AG04450 (cell line): ENCODE measurements around the gene MLLT6. TPM values are rescaled to one million over a fixed set of nuclear protein-coding genes. Genes with fewer than 3 reads are reported as not detected.

ENCODE experiments used
- CTCF ChIA-PET: fragments of 300-600, 350-600 bp; formaldehyde crosslinking; extraction: SDS; loops from one replicate; lab custom pipeline; 2022; ENCODE audit warnings: antibody characterized with exemption, inconsistent platforms; lab: Charles Lee
- POLR2A ChIA-PET: fragments of 350-600 bp; formaldehyde crosslinking; extraction: SDS; loops from one replicate; lab custom pipeline; 2021; ENCODE audit warnings: antibody characterized with exemption, inconsistent platforms; lab: Yijun Ruan, JAX
- DNase-seq: peaks from one replicate; pipeline ENCODE4 v3.0.0-alpha.2; 2011; ENCODE audit warnings: low read depth, low spot score
- H3K27ac ChIP-seq: one replicate; pipeline ENCODE4 v1.5.1; 2012; ENCODE audit warnings: low read depth, low read length, control low read depth
- H3K27me3 ChIP-seq: one replicate; pipeline ENCODE4 v1.6.0; 2012; ENCODE audit warnings: low read length; ENCODE audit not compliant: control insufficient read depth, insufficient read depth
- H3K4me3 ChIP-seq: 2 replicates; pipeline ENCODE4 v1.5.1; 2011; ENCODE audit warnings: mild to moderate bottlenecking, low read depth, low read length, control low read depth
- H3K9me3 ChIP-seq: 2 replicates; pipeline ENCODE4 v1.5.1; 2012; ENCODE audit warnings: low read length; ENCODE audit not compliant: control insufficient read depth, insufficient read depth
- polyA plus RNA-seq: library from polyadenylated mRNA; depleted of rRNA; stranded (reverse); fragments of >200 nt; gene quantifications from 2 replicates; pipeline ENCODE4 v1.2.3, GENCODE V29; 2011
- TF ChIP-seq, protein P1 (sequence below): IDR thresholded peaks from 2 replicates; pipeline ENCODE4 v1.5.1; 2011; ENCODE audit warnings: low read depth, low read length, control low read depth, inconsistent platforms

The MLLT6 gene
- polyA plus RNA-seq, 1 experiment = 17.3 TPM

DNA sequence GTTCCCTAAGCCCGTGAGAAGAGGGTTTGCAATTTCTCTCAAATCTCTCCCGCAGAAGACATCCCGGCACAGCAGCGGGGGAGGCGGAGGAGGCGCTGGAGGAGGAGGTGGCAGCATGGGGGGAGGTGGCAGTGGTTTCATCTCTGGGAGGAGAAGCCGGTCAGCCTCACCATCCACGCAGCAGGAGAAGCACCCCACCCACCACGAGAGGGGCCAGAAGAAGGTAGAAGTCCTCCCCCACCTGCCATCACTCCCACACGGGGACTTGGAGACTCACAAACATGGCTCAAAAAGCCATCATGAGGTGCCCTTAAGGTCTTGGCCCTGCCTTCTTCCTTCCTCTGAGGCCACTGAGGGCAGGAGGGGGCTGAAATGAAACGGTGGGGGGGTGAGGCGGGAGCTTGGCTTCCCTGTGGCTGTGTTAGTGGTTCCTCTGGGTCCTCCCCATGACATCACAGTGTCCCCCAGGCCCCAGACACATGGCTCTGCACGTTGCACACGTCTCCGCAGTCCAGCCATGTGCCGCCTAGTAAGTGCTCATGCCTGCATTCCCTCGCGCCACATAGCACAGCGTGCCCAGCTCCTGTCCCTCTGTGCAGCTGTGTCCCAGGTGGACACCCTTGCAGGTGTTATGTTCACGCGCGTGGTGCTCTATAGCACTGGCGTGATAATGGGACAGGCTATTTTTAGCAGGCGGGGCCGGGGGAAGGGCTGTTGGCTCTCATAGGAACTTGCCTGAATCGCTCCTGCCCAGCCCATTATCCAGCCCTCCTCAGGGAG is 6.9 kb downstream of the MLLT6 start:
- ChIA-PET POLR2A (no interaction called here), CTCF (no interaction called here)
- no peak overlapping the region for H3K4me3 ChIP-seq
- H3K27me3 ChIP-seq = no peaks in the 10 kb centered on the region
- no peak for DNase-seq
- TF ChIP-seq, protein P1, sequence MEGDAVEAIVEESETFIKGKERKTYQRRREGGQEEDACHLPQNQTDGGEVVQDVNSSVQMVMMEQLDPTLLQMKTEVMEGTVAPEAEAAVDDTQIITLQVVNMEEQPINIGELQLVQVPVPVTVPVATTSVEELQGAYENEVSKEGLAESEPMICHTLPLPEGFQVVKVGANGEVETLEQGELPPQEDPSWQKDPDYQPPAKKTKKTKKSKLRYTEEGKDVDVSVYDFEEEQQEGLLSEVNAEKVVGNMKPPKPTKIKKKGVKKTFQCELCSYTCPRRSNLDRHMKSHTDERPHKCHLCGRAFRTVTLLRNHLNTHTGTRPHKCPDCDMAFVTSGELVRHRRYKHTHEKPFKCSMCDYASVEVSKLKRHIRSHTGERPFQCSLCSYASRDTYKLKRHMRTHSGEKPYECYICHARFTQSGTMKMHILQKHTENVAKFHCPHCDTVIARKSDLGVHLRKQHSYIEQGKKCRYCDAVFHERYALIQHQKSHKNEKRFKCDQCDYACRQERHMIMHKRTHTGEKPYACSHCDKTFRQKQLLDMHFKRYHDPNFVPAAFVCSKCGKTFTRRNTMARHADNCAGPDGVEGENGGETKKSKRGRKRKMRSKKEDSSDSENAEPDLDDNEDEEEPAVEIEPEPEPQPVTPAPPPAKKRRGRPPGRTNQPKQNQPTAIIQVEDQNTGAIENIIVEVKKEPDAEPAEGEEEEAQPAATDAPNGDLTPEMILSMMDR = no peak
- no peak overlapping the region for H3K27ac ChIP-seq
- no peaks in the 10 kb centered on the region for H3K9me3 ChIP-seq

DNA sequence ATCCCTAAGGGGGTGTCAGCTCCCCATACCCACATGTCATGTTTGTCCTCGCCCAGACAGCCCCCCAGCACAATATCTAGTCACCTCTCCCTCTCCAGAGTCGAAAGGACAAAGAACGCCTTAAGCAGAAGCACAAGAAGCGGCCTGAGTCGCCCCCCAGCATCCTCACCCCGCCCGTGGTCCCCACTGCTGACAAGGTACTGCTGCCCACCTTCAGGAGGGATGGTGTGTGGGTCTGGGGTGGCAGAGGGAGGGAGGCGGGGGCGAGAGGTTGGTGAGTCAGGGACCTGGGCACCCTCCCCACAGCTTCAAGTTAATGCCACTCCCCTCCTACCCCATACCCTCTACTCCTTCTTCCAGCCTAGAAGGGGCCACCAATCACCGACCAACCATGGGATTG is 7.5 kb downstream of the MLLT6 start:
- TF ChIP-seq, protein P1 = no peak
- H3K27me3 ChIP-seq = no peaks in the 10 kb centered on the region
- H3K9me3 ChIP-seq = no peaks in the 10 kb centered on the region
- DNase-seq = no peak
- CTCF ChIA-PET = no interaction called here
- POLR2A ChIA-PET = no interaction called here
- no peak overlapping the region for H3K27ac ChIP-seq
- no peak overlapping the region for H3K4me3 ChIP-seq

DNA sequence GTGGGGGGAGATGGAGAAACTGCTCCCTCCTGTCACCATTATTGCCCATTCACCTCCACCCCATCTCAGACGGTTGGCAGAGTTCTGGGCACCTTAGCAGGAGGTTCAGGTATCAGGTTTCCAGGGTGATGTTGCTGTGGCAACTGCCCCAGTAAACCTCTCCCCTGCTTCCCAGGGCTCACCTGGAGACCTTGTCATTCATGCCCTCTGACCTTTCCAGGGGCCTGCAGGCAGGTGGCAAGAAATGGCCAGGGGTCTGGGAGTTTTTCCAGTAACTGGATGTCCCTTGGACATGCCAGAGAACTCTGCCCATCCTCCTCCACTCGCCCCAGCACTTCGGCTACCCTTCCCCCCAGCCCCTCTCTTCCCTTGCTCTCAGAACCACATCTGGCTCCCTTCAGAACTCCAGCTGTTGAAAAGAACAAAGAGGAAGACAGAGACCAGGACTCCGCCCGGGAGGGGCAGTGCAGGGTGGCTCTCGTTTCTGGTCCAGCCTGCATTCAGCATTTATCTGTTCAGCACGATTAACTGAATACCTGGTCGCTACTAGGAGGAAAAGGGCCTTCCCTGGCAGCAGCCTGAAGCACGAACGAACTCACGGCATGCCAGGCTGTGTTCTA is 8.5 kb downstream of the MLLT6 start:
- H3K27ac ChIP-seq = no peak overlapping the region
- POLR2A ChIA-PET = no interaction called here
- CTCF ChIA-PET = interaction anchor here (0.6 kb wide), 1 partner anchor 22 kb away, joined by 4 read pairs; no protein-coding TSS in a partner anchor
- no peaks in the 10 kb centered on the region for H3K27me3 ChIP-seq
- H3K9me3 ChIP-seq = no peaks in the 10 kb centered on the region
- TF ChIP-seq, protein P1 = no peak
- DNase-seq = no peak
- H3K4me3 ChIP-seq = no peak overlapping the region

DNA sequence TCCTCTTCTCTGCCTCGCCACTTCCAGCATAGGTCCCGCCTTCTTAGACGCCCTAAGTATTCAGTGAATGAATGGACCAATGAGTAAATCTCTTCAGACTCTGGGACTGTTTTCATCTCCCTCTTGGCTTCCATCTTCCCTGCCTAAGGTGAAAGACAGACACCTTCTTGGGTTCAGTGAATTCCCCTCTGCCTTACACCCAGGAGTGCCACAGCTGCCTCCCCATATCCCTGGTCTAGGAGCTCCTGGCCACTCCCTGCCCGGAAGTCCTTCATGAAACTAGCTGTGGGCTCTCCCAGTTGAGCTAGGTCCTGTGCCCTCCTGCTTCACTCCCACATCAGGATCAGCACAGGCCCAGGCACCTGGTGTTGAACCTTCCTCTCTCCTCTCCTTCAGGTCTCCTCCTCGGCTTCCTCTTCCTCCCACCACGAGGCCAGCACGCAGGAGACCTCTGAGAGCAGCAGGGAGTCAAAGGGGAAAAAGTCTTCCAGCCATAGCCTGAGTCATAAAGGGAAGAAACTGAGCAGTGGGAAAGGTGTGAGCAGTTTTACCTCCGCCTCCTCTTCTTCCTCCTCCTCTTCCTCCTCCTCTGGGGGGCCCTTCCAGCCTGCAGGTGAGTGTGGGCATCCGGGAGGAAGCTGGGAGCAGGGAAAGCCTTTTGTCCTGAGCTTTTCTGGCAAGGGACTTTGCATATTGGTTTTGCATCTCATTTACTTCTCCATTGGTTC is 10.3 kb downstream of the MLLT6 start:
- no peak for DNase-seq
- CTCF ChIA-PET = no interaction called here
- POLR2A ChIA-PET = no interaction called here

More for the DNA sequence above, 10.3 kb downstream of the MLLT6 start:
- Histone ChIP-seq H3K27me3 (no peaks in the 10 kb centered on the region), H3K4me3 (no peak overlapping the region), H3K9me3 (no peaks in the 10 kb centered on the region), H3K27ac (no peak overlapping the region)
- TF ChIP-seq, protein P1 = no peak
